ENCODE measurements around the gene CSMD2. TPM values are rescaled to one million over a fixed set of nuclear protein-coding genes. Genes with fewer than 3 reads are reported as not detected.

Gene CSMD2
- total RNA-seq, 6 experiments from 2014 or later, result under 0.01 to 0.19 (median 0.09) TPM; not detected in 1

- H3K9me3 ChIP-seq, result no peaks in the 10 kb centered on the region
- no peaks in the 10 kb centered on the region for H3K36me3 ChIP-seq
- DNase-seq (no peak), ATAC-seq (no peak)
- no peaks in the 10 kb centered on the region for H3K27me3 ChIP-seq
- no peaks in the 10 kb centered on the region for H3K4me1 ChIP-seq
- intact Hi-C loops (cut with DNase I), result no loop called here
- no peak overlapping the region for H3K4me3 ChIP-seq
- TF ChIP-seq POLR2A (IDR thresholded peaks at IDR 0.05), result no peak
- no peak for TF ChIP-seq CTCF (IDR thresholded peaks at IDR 0.05)
- H3K27ac ChIP-seq, result no peak overlapping the region
- 73% methylated on average over 2 of the region's 2 CpGs for WGBS (ENCODE audit: insufficient coverage, low coverage, low lambda C conversion rate, missing lambda C conversion rate)
Measured at GRCh38 chr1:33563699-33564098, 601.3 kb downstream of the CSMD2 start.

- Histone ChIP-seq H3K4me3 (no peak overlapping the region), H3K27me3 (no peaks in the 10 kb centered on the region), H3K36me3 (no peaks in the 10 kb centered on the region), H3K27ac (no peak overlapping the region), H3K4me1 (no peaks in the 10 kb centered on the region), H3K9me3 (no peaks in the 10 kb centered on the region)
- ATAC-seq (no peak), DNase-seq (no peak)
- TF ChIP-seq POLR2A (IDR thresholded peaks at IDR 0.05), result no peak
- TF ChIP-seq CTCF (IDR thresholded peaks at IDR 0.05), result no peak
- WGBS (ENCODE audit: insufficient coverage, low coverage, low lambda C conversion rate, missing lambda C conversion rate), result 82% methylated on average over 4 of the region's 4 CpGs
- intact Hi-C loops (cut with DNase I), result no loop called here
Measured at GRCh38 chr1:33562563-33562962, 602.5 kb downstream of the CSMD2 start.

- ATAC-seq (no peak), DNase-seq (no peak)
- intact Hi-C loops (cut with DNase I), result no loop called here
- Histone ChIP-seq H3K27ac (no peak overlapping the region), H3K36me3 (no peaks in the 10 kb centered on the region), H3K9me3 (no peaks in the 10 kb centered on the region), H3K27me3 (no peaks in the 10 kb centered on the region), H3K4me3 (no peak overlapping the region), H3K4me1 (no peaks in the 10 kb centered on the region)
- 82% methylated on average over 6 of the region's 9 CpGs for WGBS (ENCODE audit: insufficient coverage, low coverage, low lambda C conversion rate, missing lambda C conversion rate)
- TF ChIP-seq POLR2A (IDR thresholded peaks at IDR 0.05) (no peak), CTCF (IDR thresholded peaks at IDR 0.05) (no peak)
Measured at GRCh38 chr1:33561576-33561975, 603.5 kb downstream of the CSMD2 start.

- Histone ChIP-seq H3K4me3 (no peak overlapping the region), H3K36me3 (no peaks in the 10 kb centered on the region), H3K27ac (no peak overlapping the region), H3K9me3 (no peaks in the 10 kb centered on the region), H3K4me1 (no peaks in the 10 kb centered on the region), H3K27me3 (no peaks in the 10 kb centered on the region)
- ATAC-seq (no peak), DNase-seq (no peak)
- WGBS (ENCODE audit: insufficient coverage, low coverage, low lambda C conversion rate, missing lambda C conversion rate), result 86% methylated on average over 3 of the region's 3 CpGs
- intact Hi-C loops (cut with DNase I), result no loop called here
- TF ChIP-seq POLR2A (IDR thresholded peaks at IDR 0.05) (no peak), CTCF (IDR thresholded peaks at IDR 0.05) (no peak)
Measured at GRCh38 chr1:33560680-33561079, 604.4 kb downstream of the CSMD2 start.

GRCh38 chr1:33548721-33549120, 616.3 kb downstream of the CSMD2 start:
- no peaks in the 10 kb centered on the region for H3K9me3 ChIP-seq
- H3K4me3 ChIP-seq, result no peak overlapping the region
- ATAC-seq, result no peak
- no peaks in the 10 kb centered on the region for H3K4me1 ChIP-seq
- no peaks in the 10 kb centered on the region for H3K36me3 ChIP-seq
- intact Hi-C loops (cut with DNase I), result no loop called here
- H3K27me3 ChIP-seq, result no peaks in the 10 kb centered on the region
- WGBS (ENCODE audit: insufficient coverage, low coverage, low lambda C conversion rate, missing lambda C conversion rate), result 57% methylated on average over 2 of the region's 2 CpGs
- H3K27ac ChIP-seq, result no peak overlapping the region
- no peak for DNase-seq
- TF ChIP-seq CTCF (IDR thresholded peaks at IDR 0.05), result no peak
- TF ChIP-seq POLR2A (IDR thresholded peaks at IDR 0.05), result no peak
